GM10248 (cell line): Measurements from ENCODE around the gene MAP2K7.

ENCODE experiments used
- CTCF ChIA-PET: fragments of 300-600 bp; sonication (Branson Sonifier 250); formaldehyde crosslinking; extraction: SDS; loops from one replicate; lab custom pipeline; 2021; ENCODE audit warnings: antibody characterized with exemption; lab: Yijun Ruan, JAX
- POLR2A ChIA-PET: fragments of 350-650 bp; sonication (Branson Sonifier 250); formaldehyde crosslinking; extraction: SDS; loops from one replicate; lab custom pipeline; 2020; ENCODE audit warnings: antibody characterized with exemption; lab: Yijun Ruan, JAX
- DNase-seq: peaks from one replicate; pipeline ENCODE4 v3.0.0; 2012; ENCODE audit errors: extremely low spot score
- TF ChIP-seq, protein P1 (sequence below): IDR thresholded peaks from 2 replicates; pipeline ENCODE4 v1.5.1; 2012; ENCODE audit warnings: mild to moderate bottlenecking, low read depth; ENCODE audit errors: extremely low read depth, missing control alignments, control extremely low read depth

Gene MAP2K7

DNA sequence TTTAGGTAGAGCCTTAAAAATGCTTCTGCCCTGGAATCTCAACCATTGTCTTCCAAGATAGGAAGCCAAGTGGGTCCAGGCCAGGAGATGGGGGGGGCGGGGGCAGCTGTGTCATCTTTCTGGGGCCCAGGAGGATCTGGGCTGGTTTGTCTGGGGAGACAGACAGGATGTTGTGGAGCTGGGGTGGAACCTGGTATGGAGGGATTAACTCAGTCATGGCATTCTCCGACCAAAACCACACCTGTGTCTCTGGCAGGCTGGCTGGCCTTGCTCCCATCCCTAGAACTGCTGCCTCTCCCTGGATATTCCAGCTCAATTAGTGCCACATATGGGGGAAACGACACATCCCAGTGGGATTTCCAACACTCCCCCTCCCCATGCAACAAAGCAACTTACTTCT lies 2.7 kb upstream of the MAP2K7 start:
- DNase-seq: no peak
- TF ChIP-seq, protein P1, sequence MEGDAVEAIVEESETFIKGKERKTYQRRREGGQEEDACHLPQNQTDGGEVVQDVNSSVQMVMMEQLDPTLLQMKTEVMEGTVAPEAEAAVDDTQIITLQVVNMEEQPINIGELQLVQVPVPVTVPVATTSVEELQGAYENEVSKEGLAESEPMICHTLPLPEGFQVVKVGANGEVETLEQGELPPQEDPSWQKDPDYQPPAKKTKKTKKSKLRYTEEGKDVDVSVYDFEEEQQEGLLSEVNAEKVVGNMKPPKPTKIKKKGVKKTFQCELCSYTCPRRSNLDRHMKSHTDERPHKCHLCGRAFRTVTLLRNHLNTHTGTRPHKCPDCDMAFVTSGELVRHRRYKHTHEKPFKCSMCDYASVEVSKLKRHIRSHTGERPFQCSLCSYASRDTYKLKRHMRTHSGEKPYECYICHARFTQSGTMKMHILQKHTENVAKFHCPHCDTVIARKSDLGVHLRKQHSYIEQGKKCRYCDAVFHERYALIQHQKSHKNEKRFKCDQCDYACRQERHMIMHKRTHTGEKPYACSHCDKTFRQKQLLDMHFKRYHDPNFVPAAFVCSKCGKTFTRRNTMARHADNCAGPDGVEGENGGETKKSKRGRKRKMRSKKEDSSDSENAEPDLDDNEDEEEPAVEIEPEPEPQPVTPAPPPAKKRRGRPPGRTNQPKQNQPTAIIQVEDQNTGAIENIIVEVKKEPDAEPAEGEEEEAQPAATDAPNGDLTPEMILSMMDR: no peak
- POLR2A ChIA-PET: no interaction called here
- CTCF ChIA-PET: interaction anchor here (1.1 to 7.7 kb wide), 5 partner anchors 9 to 333 kb away, joined by 3 to 60 read pairs (median 7); no protein-coding TSS in a partner anchor

DNA sequence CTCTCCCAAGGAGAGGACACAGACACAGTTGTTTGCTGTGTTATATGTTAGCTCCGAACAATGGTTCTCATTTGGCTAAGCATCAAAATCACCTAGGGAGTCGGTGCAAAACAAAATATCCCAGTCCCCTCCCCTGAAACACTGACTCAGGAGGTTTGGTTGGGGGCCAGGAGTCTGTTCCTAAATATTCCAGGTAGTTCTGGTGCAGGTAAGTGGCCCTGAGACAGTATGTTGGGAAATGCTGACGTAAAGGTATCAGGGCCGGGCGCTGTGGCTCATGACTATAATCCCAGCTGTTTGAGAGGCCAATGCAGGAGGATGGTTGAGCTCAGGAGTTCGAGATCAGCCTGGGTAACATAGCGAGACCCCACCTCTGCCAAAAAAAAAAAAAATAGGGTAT lies 2.3 kb upstream of the MAP2K7 start:
- ChIA-PET POLR2A (interaction anchor here (0.7 kb wide), 1 partner anchor 29 kb away, joined by 3 read pairs; no protein-coding TSS in a partner anchor), CTCF (interaction anchor here (1.8 to 7.7 kb wide), 4 partner anchors 9 to 333 kb away, joined by 5 to 60 read pairs (median 9); no protein-coding TSS in a partner anchor)
- no peak for DNase-seq
- TF ChIP-seq, protein P1: no peak

DNA sequence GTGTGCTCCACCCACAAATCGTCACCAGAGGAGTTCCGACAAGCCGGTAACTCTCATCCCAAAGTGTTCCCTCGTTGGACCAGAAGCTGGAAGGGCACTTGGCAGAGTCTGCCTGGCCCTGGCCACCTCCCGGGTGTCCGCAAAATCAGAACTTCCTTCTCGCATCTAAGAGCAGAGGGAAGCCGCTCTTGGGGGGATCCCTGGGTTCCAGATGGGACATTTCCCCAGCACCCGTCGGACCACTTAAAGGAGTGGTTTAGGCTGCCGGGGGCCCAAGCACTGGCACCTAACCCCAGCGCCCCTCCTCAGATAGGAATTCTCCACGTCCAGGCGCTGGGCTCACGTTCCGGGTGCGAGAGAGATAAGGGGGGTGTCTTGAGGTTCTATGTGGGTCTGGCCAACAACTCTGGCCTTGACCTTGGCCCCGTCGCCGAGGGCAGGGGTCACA lies 857 bp upstream of the MAP2K7 start:
- ChIA-PET CTCF (interaction anchor here (1.0 to 7.7 kb wide), 20 partner anchors 9 to 515 kb away, joined by 3 to 60 read pairs (median 6); partner anchors contain the start of genes SNAPC2, TGFBR3L and TIMM44), POLR2A (interaction anchor here (0.6 to 1.6 kb wide), 6 partner anchors 10 to 41 kb away, joined by 3 to 11 read pairs (median 4); partner anchors contain the start of genes SNAPC2 and TIMM44)
- TF ChIP-seq, protein P1: no peak
- no peak for DNase-seq

DNA sequence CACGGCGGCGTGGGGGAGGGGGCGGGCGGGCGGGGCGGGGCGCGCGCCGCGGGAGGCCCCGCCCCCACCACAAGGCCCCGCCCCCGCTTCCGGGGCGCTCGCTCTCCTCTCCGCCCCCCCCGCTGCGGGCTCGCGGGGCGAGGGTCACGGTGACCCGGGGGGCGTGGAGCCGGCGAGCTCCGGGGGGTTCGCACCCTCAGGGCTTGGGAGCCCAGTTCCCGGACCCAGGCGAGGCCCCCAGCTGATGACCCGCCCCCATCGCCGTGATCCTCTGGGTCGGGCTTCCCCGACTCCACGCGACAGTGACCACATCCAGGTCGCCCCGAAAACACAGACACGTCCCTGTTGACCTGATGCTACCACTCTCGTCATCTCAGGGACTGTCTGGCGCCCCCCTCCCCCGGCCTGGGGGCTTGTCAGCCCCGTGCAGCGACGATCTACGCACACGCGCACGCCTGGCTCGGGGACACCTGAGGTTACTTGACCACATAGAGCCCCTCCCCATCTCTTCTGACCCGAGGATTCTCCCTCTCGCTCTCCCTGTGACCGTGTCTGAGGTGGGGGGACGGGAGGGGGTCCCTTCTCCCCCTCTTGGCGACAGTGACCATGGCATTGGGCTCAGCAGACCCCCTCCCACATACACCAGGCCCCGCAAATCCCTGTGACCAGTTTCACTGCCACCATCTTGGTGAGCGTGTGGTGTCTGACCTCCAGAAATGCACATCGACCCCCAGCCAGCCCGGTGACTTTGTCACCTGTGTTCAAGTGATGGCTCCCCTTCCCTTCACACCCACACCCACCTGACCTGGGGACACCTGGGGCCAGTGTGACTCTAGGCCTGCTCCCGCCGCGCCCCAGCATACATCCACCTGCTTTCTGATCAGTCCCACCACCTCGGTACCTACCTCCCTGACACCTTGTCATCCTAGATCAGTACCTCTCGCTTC lies 670 bp downstream of the MAP2K7 start:
- DNase-seq: peak; percentile 81
- CTCF ChIA-PET: interaction anchor here (0.8 to 7.7 kb wide), 22 partner anchors 8 to 835 kb away, joined by 3 to 60 read pairs (median 4); partner anchors contain the start of genes SNAPC2, TGFBR3L, TIMM44 and ZNF557
- POLR2A ChIA-PET: interaction anchor here (1.0 to 1.6 kb wide), 4 partner anchors 9 to 40 kb away, joined by 3 to 11 read pairs (median 6); partner anchors contain the start of genes SNAPC2 and TIMM44
- TF ChIP-seq, protein P1: no peak

DNA sequence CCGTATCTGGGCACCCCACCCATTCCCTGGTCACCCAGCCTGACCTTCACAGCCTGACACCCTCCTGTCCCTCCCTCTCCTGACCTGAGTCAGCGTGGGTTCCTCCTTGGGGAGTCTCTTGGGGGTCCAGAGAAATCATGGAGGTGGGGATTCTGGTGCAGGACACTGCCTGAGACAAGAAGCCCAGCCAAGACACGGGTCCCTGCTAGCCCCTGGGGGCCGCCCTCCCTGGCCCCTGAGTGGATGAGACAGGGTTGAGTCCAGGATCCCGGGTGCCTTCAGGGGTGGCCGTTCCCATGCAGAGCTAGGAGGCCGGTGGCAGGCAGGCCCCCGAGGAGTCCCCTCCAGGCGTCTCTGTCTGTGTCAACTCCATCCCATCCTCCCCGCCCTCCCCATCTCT lies 1.6 kb downstream of the MAP2K7 start:
- POLR2A ChIA-PET: no interaction called here
- TF ChIP-seq, protein P1: no peak
- CTCF ChIA-PET: no interaction called here
- no peak for DNase-seq

DNA sequence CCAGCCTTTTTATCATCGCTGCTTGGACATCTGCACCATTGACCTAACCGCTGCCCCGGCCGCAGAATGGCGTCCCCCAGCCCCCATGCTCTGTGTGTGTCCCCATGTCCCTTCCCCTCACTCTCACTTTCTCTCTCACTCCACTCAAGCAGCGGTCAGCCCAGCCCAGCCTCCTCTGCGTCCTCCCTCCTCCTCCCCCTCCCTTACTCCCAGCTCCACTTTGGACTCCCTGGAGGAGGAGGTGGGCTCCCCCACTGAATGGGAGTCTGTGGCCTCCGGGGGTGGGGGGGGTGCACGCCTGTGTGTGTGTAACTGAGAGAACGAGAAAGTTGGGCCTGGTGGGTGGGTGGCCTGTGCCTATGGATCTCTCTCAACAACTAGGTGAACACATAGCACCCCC lies 2.2 kb downstream of the MAP2K7 start:
- TF ChIP-seq, protein P1: no peak
- POLR2A ChIA-PET: no interaction called here
- CTCF ChIA-PET: no interaction called here
- no peak for DNase-seq
